SJCRH30 (cell line): Measurements from ENCODE around the gene CEP72. TPM values are rescaled to one million over a fixed set of nuclear protein-coding genes. Genes with fewer than 3 reads are reported as not detected.

Experiments
- DNase-seq, 2 experiments: peaks; one replicate each; pipeline ENCODE4 v3.0.0-alpha.2; 2015 to 2020
- H3K27ac ChIP-seq: fragments of 250-450 bp; sonication (Bioruptor Pico); 2 replicates; pipeline ENCODE4 v1.5.1; 2020; ENCODE audit warnings: mild to moderate bottlenecking, moderate library complexity
- H3K27me3 ChIP-seq: fragments of 250-450 bp; sonication (Bioruptor Pico); 2 replicates; pipeline ENCODE4 v1.5.1; 2020; ENCODE audit warnings: mild to moderate bottlenecking, moderate library complexity
- H3K36me3 ChIP-seq: fragments of 250-450 bp; sonication (Bioruptor Pico); 2 replicates; pipeline ENCODE4 v1.5.1; 2020; ENCODE audit warnings: mild to moderate bottlenecking, moderate library complexity
- H3K4me1 ChIP-seq: fragments of 250-450 bp; sonication (Bioruptor Pico); 2 replicates; pipeline ENCODE4 v1.5.1; 2020; ENCODE audit warnings: mild to moderate bottlenecking, moderate library complexity
- H3K4me3 ChIP-seq: fragments of 250-450 bp; sonication (Bioruptor Pico); 2 replicates; pipeline ENCODE4 v1.5.1; 2020; ENCODE audit warnings: mild to moderate bottlenecking, moderate library complexity
- H3K9me3 ChIP-seq: fragments of 250-450 bp; sonication (Bioruptor Pico); replicated peaks from 2 replicates; pipeline ENCODE4 v1.5.1; 2020; ENCODE audit warnings: mild to moderate bottlenecking, moderate library complexity
- total RNA-seq: library from RNA; depleted of rRNA; stranded (reverse); fragments of >200 nt; shearing (Covaris generic); gene quantifications from 2 replicates; pipeline ENCODE4 v1.2.3, GENCODE V29; 2014

Gene CEP72
- total RNA-seq, 1 experiment from 2014 or later, result 9.8 TPM

- H3K36me3 ChIP-seq, result no peaks in the 10 kb centered on the region
- H3K27me3 ChIP-seq, result no peaks in the 10 kb centered on the region
- H3K4me3 ChIP-seq, result peak overlapping the region; percentile 82
- H3K9me3 ChIP-seq, result no peaks in the 10 kb centered on the region
- no peak for DNase-seq
- H3K27ac ChIP-seq, result no peak overlapping the region
- H3K4me1 ChIP-seq, result no peaks in the 10 kb centered on the region
Measured at GRCh38 chr5:610744-611730, 1.1 kb upstream of the CEP72 start.

DNA sequence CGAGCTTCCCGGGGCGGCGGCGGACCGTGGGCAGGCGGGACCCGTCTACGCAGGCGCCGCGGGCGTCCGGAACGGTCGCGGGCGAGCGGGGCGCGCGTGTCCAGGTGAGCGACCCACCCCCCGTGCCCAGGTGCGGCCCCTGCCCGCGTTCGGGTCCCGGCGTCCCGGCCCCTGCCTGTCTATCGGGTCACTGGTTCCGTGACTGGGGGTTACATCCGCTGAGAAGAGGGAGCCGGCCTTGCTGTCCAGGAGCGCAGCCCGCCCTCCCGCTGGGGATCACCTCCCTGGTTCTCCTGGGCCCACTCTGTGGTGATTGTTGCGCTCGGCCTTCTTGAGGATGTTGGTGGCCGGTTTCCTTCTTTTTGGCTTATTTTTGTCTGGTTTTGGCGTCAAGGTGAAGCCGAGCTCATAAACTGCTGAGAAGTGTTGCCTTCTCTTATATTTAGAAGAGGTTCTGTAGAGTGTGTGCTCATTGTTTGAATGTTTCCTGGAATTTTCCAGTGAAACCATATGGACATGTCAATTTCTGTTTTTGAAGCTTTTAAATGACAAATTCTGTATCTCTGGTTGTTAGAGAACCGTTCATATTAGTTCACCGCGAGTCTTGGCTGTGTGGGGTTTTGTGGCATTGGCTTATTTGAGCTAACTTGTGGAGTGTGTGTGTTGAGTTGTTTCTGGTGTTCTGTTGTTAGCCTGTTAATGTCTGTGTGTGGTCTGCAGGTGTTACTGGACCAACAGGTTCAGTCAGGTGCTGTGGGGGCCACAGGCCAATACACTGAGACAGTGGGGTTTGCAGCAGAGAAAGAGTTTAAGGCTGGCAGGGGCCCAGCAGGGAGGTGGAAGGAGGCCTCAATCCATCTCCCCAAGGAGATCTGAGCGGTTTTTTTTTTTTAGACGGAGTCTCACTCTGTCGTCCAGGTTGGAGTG lies 621 bp downstream of the CEP72 start:
- Histone ChIP-seq H3K27ac (peak overlapping the region; percentile 23; the same call in 1 of the 2 replicates), H3K4me3 (peak overlapping the region; percentile 82), H3K9me3 (no peaks in the 10 kb centered on the region), H3K4me1 (no peaks in the 10 kb centered on the region), H3K27me3 (no peaks in the 10 kb centered on the region), H3K36me3 (no peaks in the 10 kb centered on the region)
- peak in 1 of 2 experiments; percentile 16 for DNase-seq

DNA sequence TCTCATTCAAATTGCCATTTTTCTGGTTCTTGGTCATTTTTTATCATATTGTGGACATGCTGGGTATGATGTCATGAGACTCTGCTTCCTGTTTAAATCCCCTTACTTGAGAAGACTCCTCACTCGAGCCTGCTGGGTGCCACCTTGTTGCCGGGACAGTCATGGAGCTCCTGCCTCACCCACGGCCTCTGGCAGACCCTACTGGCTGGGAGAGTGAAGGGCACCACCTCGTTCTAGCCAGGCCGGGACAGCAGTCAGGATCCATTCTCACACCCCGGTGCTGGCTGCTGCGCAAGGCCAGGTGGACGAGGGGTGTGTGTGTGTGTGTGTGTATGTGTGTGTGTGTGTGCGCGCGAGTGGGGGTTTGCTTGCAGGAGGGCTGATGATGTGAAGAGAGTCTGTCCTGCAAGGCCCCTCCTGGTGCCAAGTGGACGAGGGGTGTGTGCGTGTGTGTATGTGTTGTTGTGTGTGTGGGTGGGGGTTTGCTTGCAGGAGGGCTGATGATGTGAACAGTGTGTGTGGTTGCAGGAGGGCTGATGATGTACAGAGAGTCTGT lies 4.4 kb downstream of the CEP72 start:
- Histone ChIP-seq H3K36me3 (0 out of 2 replicates have a peak, but pooled peaks cover 3% of the 10 kb centered on the region), H3K4me1 (no peaks in the 10 kb centered on the region), H3K27me3 (no peaks in the 10 kb centered on the region), H3K4me3 (no peak overlapping the region), H3K27ac (no peak overlapping the region), H3K9me3 (no peaks in the 10 kb centered on the region)
- no peak for DNase-seq

DNA sequence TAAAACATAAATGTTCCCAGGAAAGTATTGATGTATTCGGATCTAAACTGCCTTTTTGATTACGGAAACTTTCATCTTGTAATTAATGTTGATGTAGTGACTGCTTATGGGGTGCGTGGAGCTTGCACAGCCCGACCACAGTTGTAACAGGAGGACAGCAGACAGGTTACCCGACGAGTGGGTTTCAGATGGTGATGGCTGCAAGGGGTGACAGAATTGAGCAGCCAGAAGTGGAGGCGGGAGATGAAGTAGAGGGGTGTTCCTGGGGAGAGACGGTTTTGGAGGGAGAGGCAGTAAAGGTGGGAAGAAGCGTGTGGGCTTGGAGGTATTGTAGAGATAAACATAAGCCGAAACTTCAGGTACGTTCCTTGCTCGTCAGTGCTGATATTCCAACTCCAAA lies 5.8 kb downstream of the CEP72 start:
- H3K9me3 ChIP-seq, result no peaks in the 10 kb centered on the region
- no peak for DNase-seq
- no peak overlapping the region for H3K27ac ChIP-seq
- 0 out of 2 replicates have a peak, but pooled peaks cover 3% of the 10 kb centered on the region for H3K36me3 ChIP-seq
- H3K4me1 ChIP-seq, result no peaks in the 10 kb centered on the region
- no peaks in the 10 kb centered on the region for H3K27me3 ChIP-seq
- no peak overlapping the region for H3K4me3 ChIP-seq

GRCh38 chr5:618450-618849 lies 6.3 kb downstream of the CEP72 start:
- DNase-seq, result no peak
- Histone ChIP-seq H3K9me3 (no peaks in the 10 kb centered on the region), H3K4me1 (no peaks in the 10 kb centered on the region), H3K27ac (no peak overlapping the region), H3K4me3 (no peak overlapping the region), H3K36me3 (0 out of 2 replicates have a peak, but pooled peaks cover 3% of the 10 kb centered on the region), H3K27me3 (no peaks in the 10 kb centered on the region)

DNA sequence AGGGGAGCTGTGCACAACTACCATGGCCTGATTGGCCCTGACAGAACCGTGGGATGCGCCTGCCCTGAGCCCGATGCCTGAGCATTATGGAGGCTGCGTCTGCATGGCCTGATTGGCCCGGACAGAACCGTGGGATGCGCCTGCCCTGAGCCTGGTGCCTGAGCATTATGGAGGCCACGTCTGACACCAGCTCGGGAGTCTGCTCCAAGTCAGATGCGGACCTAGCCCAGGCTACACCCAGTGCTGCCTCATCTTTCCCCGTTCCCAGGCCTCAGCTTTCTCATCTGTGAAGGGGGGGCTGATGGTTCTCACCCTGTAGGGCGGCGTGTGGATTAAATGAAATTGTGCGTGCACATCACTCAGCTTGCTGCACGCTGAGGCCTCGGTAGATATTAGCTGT lies 7.3 kb downstream of the CEP72 start:
- no peaks in the 10 kb centered on the region for H3K9me3 ChIP-seq
- no peaks in the 10 kb centered on the region for H3K4me1 ChIP-seq
- 0 out of 2 replicates have a peak, but pooled peaks cover 3% of the 10 kb centered on the region for H3K36me3 ChIP-seq
- DNase-seq, result no peak
- H3K27ac ChIP-seq, result no peak overlapping the region
- H3K27me3 ChIP-seq, result no peaks in the 10 kb centered on the region
- H3K4me3 ChIP-seq, result no peak overlapping the region

- Histone ChIP-seq H3K36me3 (0 out of 2 replicates have a peak, but pooled peaks cover 3% of the 10 kb centered on the region), H3K9me3 (no peaks in the 10 kb centered on the region), H3K4me3 (no peak overlapping the region), H3K27me3 (no peaks in the 10 kb centered on the region), H3K4me1 (no peaks in the 10 kb centered on the region), H3K27ac (no peak overlapping the region)
- no peak for DNase-seq
Measured at GRCh38 chr5:620152-620551, 8.0 kb downstream of the CEP72 start.

DNA sequence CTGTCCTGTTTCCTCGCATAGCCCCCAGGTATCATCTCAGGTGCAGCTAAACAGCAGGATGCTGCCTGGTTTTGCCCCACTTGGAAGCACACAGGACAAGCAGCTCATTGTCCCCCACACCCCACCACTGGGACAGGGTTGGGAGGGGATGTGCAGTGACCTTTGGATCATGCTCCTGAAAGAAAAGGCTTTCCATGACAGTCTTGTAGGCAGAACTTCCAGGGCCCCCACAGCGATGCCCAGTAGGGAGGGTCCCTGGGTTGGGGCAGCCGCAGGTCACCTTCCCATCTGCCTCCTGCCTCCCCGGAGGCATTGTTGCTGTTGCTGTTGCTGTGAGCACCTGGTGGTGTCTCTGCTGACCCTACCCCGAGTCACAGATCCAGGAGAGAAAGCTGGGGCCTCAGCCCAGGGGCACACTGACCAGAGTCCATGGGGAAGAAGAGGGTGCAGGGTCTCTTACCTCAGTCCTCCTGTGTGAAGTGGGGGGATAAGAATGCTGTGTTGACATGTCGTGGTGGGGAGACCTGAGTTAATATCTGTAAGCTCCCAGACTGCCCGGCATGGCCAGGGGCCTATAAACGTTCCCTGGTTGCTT lies 8.5 kb downstream of the CEP72 start:
- Histone ChIP-seq H3K4me1 (no peaks in the 10 kb centered on the region), H3K9me3 (no peaks in the 10 kb centered on the region), H3K27ac (no peak overlapping the region), H3K4me3 (no peak overlapping the region), H3K36me3 (0 out of 2 replicates have a peak, but pooled peaks cover 3% of the 10 kb centered on the region), H3K27me3 (no peaks in the 10 kb centered on the region)
- no peak for DNase-seq

DNA sequence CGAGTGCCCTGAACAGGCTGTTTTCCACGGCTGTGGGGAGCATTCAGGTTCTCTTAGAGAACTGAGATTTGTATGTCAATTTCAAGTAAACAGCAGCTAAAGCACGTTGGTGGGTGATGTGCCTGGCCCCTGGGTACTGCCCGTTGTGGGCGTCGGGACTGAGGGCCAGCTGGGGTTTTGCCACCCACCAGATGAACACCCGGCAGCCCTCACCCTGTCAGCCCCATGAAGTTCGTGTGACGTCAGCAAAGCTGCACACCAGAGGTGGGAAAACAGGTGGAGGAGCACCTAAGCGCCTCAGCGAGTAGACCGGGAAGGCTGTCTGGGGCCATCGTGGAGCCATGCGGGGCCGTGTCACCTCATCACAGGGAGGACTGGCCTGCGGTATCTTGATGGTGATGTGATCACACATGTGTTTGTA lies 9.2 kb downstream of the CEP72 start:
- no peaks in the 10 kb centered on the region for H3K27me3 ChIP-seq
- no peak overlapping the region for H3K4me3 ChIP-seq
- H3K36me3 ChIP-seq, result 0 out of 2 replicates have a peak, but pooled peaks cover 3% of the 10 kb centered on the region

DNA sequence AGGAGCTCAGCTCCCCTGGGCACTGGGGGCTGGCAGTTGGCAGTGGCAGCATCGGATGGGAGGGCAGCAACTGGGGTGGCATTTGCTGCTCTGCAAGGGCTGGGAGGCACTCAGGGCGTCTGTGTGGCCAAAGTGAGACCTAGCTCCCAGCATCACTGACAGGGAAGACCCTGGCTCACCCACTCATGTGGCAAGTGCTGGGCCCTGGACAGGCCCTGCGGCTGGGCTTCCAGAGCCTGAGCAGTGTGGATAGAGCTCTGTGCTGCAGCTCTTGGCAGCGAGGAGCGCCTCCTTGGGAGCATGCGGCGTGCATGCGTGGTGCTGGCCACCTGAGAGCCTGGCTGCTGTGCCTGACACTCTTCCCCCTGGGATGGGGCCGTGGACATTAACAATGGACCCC lies 10.2 kb downstream of the CEP72 start:
- H3K27me3 ChIP-seq, result no peaks in the 10 kb centered on the region
- no peak overlapping the region for H3K27ac ChIP-seq
- H3K4me1 ChIP-seq, result no peaks in the 10 kb centered on the region
- H3K4me3 ChIP-seq, result no peak overlapping the region
- H3K9me3 ChIP-seq, result no peaks in the 10 kb centered on the region
- no peak for DNase-seq
- H3K36me3 ChIP-seq, result 0 out of 2 replicates have a peak, but pooled peaks cover 3% of the 10 kb centered on the region

More for the DNA sequence above, 9.2 kb downstream of the CEP72 start:
- DNase-seq, result no peak
- Histone ChIP-seq H3K9me3 (no peaks in the 10 kb centered on the region), H3K4me1 (no peaks in the 10 kb centered on the region), H3K27ac (no peak overlapping the region)

DNA sequence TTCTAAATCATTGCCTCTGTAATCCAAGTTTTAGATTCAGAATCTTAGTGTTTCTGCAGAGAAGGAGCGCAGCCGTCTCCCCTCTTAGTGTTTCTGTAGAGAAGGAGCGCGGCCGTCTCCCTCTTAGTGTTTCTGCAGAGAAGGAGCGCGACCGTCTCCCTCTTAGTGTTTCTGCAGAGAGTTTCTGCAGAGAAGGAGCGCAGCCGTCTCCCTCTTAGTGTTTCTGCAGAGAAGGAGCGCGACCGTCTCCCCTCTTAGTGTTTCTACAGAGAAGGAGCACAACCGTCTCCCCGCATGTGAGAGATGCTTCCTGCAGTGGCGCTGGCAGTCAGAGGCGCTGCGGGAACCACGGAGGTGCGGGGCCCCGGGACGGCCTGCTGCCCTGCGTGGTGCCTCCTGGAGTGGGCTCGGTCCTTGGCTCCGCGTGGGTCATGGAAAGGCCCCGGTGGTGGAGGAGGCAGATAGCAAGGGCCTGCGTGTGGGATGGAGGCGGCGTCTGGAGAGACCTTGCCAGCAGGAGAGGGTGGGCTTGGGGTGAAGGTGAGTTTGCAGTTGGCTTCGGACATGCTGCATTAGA lies 10.9 kb downstream of the CEP72 start:
- Histone ChIP-seq H3K4me3 (no peak overlapping the region), H3K36me3 (peaks cover 3% of the 10 kb centered on the region; the same call in 1 of the 2 replicates), H3K9me3 (no peaks in the 10 kb centered on the region), H3K4me1 (no peaks in the 10 kb centered on the region), H3K27me3 (no peaks in the 10 kb centered on the region), H3K27ac (no peak overlapping the region)
- no peak for DNase-seq

DNA sequence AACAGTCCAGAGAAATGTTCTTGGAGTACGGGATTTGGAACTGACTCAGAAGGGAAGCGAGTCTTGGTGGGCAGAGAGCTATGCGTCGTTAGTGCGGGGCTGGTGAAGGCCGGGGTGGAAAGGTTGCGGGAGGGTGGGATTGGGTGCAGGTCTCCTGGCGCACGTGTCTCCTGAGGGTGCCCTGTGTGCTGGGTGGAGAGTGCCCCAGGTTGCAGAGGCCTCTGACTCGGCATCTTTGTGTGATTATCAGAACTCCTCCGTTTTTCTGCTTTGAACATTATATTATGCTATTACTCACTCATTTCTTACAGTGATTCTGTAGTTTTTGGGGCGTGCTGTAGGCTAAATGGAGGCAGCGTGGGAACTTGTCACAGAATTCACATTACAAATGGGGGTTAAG lies 11.4 kb downstream of the CEP72 start:
- Histone ChIP-seq H3K9me3 (no peaks in the 10 kb centered on the region), H3K4me3 (no peak overlapping the region), H3K4me1 (no peaks in the 10 kb centered on the region), H3K27ac (no peak overlapping the region), H3K27me3 (no peaks in the 10 kb centered on the region), H3K36me3 (peaks cover 3% of the 10 kb centered on the region; the same call in 1 of the 2 replicates)
- DNase-seq, result no peak

GRCh38 chr5:624118-624950 lies 12.2 kb downstream of the CEP72 start:
- H3K4me3 ChIP-seq, result no peak overlapping the region
- H3K36me3 ChIP-seq, result peaks cover 3% of the 10 kb centered on the region; the same call in 1 of the 2 replicates
- H3K27ac ChIP-seq, result no peak overlapping the region
- no peaks in the 10 kb centered on the region for H3K27me3 ChIP-seq
- no peak for DNase-seq
- H3K9me3 ChIP-seq, result no peaks in the 10 kb centered on the region
- no peaks in the 10 kb centered on the region for H3K4me1 ChIP-seq
